NCI-H774 (cell line): ENCODE measurements around the gene METTL25.
"Not testable (repeated sequence)": the region's sequence is repeated elsewhere in the genome, so short reads cannot be mapped to it uniquely, and the experiment has no call there.

Source experiments
- DNase-seq: peaks from one replicate; lab custom pipeline; 2025; lab: John Stamatoyannopoulos, UW

The METTL25 gene, protein sequence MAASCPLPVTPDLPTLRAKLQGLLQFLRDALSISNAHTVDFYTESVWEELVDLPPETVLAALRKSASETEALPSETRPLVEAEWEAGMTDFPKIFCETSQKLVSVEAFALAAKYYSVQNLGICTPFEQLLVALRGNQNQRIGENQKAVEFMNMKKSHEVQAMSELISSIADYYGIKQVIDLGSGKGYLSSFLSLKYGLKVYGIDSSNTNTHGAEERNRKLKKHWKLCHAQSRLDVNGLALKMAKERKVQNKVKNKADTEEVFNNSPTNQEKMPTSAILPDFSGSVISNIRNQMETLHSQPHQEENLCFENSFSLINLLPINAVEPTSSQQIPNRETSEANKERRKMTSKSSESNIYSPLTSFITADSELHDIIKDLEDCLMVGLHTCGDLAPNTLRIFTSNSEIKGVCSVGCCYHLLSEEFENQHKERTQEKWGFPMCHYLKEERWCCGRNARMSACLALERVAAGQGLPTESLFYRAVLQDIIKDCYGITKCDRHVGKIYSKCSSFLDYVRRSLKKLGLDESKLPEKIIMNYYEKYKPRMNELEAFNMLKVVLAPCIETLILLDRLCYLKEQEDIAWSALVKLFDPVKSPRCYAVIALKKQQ

DNA sequence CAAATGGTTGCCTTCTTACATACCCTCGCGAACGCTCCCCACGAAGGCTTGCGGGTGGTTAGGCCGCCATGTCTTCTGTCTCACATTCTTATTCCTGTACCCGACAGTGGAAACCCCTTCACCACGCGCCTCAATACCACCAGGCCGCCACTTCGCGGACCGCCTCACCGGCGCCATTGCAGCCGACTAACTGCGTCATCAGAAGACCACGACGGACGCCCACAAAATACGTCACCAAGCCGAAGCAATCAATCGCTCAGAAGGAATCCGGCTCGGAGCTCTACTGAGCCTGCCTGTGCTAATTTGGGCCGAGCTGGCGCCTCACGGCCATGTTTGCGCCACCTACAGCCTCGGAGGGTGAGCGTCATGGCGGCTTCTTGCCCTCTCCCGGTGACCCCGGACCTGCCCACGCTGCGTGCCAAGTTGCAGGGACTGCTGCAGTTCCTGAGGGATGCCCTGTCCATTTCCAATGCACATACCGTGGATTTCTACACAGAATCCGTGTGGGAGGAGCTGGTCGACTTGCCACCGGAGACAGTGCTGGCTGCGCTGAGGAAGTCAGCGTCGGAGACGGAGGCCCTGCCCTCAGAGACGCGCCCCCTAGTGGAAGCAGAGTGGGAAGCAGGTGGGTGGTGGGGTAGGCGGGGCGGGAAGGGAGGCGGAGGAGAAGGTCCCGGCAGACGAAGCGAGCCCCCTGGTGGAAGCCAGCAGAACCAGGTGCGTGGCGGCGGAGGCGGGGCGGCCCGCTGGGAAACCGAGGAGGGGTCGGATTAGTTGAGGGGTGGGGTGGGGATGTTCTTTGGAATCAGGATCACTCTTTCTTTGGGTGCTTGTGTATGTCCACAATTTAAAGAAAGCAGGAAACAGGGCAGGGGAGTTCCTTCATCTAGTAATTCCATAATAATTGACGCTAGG is at the start of gene METTL25, which contains the start of gene CCDC59:
METTL25 (plus strand) TSS at position 330 of the 915 bp plus-strand sequence; CDS start at position 367, 37 bp downstream.
CCDC59 (minus strand) TSS at position 188 of the 915 bp plus-strand sequence; CDS start at position 177, 11 bp downstream.
- peak; percentile 99 for DNase-seq

DNA sequence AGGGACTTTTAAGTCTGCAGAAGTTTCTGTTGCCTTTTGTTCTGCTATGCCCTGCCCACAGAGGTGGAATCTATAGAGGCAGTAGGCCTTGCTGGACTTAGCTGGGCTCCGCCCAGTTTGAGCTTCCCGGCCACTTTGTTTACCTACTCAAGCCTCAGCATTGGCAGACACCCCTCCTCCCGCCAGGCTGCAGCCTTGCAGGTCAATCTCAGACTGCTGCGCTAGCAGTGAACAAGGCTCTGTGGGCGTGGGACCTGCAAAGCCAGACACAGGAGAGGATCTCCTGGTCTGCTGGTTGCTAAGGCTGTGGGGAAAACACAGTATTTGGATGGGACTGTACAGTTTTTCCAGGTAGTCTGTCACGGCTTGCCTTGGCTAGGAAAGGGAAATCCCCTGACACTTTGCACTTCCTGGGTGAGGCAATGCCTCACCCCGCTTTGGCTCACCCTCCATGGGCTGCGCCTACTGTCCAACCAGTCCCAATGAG is 43.9 kb upstream of the METTL25 start:
- peak; percentile 63 for DNase-seq

DNA sequence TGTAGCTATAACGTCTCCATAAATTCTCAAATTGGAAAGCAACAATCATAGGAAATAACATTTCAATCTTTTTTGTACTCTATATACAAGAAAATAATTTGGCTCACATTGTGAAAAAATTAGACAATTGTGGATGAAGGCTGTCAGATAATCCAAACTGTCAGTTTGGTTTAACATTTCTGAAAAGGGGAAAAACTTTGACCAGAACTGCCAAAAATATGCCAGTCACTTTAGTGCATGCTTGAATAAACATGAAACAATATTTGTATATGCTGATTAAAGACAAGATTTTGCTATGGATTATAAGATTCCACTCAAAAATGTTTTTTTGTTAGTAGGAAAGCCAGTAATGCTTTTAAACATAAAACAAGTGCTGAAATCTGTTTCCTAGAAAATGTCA is 39.1 kb upstream of the METTL25 start:
- no peak for DNase-seq

DNA sequence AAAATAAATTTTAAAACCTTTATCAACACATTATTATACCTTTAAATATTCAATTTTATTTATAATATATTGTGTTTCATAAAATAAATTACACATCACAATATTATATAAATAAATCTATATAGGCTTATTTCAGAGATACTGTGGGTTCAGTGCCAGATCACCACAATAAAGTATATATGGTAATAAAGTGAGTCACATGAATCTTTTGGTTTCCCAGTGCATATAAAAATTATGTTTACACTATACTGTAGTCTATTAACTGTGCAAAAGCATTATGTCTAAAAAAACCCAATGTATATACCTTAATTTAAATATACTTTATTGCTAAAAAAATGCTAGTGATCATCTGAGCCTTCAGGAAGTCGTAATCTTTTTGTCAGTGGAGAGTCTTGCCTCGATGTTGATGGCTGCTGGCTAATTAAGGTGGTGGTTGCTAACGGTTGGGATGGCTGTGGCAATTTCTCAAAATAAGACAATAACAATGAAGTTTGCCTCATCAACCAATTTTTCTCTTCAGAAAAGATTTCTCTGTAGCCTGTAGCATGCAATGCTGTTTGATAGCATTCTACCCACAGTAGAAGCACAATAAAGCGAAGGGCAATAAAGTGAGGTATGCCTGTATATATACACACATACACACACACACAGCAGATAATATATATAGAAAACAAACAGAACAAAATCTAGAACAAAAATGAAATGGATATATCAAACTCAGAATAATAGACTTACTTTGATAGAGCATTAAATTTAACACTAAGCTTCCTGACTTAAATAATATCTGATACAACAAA is 32.6 kb upstream of the METTL25 start:
- no peak for DNase-seq

DNA sequence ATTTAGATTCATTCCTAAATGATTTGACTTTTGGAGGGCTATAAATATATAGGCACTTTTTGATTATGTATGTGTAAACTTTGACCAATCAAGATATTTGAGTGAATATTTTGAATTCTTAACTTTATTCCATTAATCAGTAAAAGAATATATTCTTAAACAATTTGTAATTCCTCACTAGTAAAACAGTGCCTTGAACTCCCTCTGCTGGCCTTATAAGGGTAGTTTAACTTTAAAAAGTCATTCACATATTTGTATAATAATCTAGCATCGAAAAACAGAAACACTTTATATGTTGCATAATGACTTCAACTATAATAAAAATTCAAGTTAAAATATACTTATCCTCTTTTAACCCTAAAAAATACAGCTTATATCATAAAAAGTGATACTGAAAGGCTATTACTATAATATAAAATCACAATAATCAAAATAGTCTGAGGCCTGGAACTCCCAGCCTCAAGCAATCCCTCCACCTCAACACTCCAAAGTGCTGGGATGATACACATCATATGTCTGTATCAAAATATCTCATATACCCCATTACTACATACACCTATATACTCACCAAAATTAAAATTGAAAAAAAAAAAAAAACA is 31.3 kb upstream of the METTL25 start:
- DNase-seq: peak; percentile 41

DNA sequence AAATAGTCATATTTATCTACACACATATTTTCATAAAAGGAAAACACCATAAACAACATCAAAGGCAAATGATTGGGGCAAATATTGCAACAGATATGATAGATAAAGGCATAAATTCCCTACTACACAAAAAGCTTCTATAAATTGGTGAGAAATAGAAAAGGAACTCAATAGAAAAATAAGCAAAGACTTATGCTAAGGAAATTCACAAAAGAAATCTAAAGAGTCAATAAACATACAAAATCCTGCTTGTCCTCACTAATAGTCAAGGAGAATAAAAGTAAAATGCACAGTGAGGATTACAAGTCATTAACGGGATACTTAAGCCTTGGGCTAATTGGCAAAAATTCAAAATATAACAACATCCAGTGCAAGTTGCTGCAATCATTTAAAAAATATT is 30.5 kb upstream of the METTL25 start:
- no peak for DNase-seq

DNA sequence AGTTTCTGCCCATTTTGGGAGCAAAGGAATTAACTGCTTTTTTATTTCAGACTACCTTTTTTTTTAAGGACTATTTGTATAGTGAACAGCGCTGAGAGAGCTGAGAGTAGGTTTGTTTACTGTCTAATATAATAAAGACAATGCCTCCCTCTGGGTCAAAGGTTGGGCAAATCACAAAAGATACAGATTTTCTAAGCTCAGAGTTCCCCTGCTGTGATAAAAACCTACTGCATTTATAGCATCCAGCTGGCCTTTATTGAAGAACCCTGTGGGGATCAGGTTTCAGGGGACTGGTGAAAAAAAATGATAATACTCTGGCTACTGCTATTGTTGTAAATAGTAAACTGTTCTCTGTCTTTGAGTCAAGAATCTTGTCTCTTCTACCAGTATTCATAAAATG is 28.8 kb upstream of the METTL25 start:
- DNase-seq: peak; percentile 86

DNA sequence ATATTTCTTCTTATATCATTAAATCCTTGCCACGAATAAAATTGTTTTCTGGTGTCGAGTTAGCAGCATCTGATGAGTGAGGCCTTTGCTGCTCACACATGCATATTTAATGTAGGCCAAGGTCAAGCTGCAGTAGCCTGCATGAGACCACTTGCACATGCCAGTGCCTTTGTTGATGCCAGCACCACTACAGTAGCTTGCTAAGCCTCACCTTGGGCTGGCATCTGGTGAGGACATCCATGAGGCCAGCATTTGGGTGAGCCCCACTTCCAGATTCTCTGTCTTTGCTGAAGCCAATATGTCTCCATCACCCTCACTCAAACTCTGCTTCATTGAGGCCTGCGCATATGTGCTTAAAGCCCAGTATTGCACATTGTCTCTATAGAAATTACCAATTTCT is 8.2 kb upstream of the METTL25 start:
- no peak for DNase-seq

DNA sequence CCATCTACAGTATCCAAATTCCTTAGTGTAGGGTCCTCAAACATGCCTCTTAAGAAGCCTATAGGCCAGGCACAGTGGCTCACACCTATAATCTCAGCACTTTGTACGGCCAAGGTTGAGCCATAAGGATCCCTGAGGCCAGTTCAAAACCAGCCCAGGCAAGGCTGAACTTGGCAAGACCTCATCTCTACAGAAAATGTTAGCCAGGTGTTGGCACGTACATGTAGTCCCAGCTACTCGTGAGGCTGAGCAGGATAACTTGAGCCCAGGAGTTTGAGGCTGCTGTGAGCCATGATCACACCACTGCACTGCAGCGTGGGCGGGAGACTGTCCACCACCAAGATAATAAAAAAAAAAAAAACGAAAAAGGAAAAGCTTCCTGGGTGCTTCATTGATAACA is 6.9 kb upstream of the METTL25 start:
- DNase-seq: no peak

DNA sequence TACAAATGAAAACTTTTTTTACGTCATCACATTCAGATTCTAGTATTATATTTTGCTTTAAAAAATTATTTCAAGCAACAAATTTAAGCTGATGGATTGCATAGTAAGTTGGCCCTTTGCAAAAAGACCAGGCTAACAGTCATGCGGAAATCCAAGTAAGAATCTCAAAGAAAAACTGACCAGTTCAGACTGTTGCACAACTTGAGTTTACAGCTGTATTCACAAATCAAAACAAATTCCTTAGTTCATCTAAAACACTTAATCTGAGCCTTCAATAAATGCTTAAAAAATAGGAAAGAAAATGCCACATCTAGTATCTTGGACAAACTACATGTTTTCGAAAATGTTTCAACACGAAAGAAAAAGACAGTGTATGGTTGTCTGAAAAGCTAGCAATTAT is 989 bp upstream of the METTL25 start:
- no peak for DNase-seq

DNA sequence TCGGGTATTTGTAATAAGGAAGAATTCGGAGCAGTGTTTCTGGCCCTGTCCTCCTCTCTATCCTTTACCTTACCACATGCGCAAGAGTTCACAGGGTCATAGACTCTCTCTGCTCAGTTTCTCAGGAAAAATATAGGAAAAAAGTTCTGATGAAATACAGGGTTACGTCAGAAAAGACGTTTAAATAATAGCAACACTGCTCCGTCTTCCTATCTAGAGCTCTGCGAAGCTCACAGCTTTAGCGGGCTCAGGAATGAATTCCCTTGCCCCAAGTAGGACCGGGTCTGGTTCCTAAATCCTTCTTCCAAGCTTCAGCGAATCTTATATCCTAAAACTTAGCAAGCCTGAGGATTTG is 507 bp upstream of the METTL25 start:
- DNase-seq: no peak

DNA sequence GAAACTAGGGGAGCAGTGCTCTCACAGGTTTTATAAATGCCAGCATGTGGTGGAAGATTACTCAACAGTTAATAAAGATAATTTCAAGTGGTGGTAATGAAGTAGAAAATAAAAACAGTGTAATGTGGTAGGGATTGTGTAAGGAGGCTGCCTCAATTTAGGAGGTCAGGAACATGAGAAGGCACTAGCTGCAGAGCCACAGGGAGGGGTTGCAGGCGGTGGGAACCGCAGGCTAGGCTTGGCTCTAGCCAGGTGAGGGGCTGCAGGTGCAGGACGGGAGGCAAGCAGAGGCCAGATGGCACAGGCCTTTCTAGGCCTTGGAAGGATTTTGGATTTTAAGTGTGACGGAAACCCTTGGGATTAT is 768 bp downstream of the METTL25 start:
- DNase-seq: peak; percentile 61

DNA sequence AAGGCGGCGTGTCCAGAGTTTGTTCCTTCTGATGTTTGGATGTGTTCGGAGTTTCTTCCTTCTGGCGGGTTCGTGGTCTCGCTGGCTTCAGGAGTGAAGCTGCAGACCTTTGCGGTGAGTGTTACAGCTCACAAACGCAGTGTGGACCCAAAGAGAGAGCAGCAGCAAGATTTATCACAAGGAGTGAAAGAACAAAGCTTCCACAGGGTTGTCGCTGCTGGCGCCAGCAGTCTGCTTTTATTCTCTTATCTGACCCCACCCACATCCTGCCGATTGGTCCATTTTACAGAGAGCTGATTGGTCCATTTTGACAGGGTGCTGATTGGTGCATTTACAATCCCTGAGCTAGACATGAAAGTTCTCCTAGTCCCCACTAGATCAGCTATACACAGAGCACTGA is 2.5 kb downstream of the METTL25 start:
- not testable (repeated sequence) for DNase-seq

DNA sequence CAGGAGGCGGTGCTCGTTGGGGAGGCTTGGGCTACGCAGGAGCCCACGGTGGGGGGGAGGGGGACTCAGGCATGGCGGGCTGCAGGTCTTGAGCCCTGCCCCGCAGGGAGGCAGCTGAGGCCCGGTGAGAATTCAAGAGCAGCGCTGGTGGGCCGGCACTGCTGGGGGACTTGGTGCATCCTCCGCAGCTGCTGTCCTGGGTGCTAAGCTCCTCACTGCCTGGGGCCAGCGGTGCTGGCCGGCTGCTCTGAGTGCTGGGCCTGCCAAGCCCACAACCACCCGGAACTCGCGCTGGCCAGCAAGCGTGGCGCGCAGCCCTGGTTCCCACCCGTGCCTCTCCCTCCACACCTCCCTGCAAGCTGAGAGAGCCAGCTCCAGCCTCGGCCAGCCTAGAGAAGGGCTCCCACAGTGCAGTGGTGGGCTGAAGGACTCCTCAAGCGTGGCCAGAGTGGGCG is 3.2 kb downstream of the METTL25 start:
- DNase-seq: no peak

DNA sequence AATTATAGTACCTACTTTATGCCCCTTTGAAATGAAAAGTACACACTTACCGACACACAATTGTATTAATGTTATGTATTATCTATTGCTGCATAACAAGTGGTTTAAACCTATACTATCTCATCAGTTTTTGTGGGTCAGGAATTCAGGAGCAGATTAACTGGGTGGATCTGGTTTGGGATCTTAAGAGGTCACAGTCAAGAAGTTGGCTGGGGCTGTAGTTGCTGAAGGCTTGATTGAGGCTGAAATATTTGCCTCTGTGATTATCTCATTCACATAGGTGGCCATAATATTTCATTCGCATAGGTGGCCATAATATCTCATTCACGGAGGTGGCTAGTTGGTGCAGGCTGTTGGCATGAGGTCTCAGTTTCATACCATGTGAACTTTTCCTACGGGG is 5.7 kb downstream of the METTL25 start:
- no peak for DNase-seq

DNA sequence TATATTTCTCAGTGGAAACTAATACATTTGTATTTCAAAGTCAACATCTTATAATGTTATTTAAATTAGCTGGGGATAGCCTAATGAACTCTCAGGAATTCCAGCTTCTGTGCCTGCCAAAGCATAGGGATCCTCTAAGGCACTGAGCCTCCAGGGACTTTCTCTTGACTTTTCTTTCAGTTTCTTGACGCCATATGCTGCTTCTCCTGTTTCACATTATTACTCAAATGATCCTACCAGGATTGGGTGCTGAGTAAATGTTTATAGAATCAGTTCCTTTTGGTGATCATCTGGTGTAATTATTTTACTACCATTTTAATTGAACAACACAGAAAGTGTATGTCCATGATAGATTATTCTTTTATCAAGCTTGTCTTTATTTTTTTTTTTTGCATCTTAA is 7.9 kb downstream of the METTL25 start:
- DNase-seq: no peak

DNA sequence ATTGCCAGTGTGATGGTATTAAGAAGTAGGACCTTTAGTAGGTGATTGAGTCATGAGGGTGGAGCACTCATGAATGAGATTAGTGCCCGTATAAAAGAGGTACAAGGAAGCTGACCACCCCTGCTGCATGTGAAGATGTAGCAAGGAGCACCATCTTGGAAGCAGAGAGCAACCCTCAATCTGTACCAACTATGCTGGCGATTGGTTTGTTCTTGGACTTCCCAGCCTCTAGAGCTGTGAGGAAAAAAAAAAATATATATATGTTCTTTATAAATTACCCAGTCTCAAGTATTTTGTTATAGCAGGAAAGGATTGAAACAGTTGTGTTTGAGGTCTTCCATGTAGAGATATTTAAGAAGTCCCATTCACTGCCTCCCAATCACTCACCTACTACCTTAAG is 16.9 kb downstream of the METTL25 start:
- DNase-seq: no peak

DNA sequence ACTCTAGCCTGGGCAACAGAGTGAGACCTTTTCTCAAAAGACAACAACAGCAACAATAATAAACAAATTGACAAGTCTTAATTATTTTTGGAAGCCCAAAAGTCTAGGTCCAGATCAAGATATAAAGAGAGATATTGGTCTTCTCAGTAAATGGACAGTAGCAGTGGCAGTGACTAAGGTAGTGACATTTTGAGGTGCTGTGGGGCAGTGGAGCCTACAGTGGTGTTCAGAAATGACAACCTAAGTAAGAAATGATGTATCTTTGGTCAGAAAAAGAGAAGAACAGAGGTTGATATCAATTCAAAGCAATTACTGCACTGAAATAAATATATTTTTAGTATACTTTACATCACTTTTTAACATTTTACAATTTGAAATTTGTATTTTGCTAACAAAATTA is 20.7 kb downstream of the METTL25 start:
- DNase-seq: no peak

DNA sequence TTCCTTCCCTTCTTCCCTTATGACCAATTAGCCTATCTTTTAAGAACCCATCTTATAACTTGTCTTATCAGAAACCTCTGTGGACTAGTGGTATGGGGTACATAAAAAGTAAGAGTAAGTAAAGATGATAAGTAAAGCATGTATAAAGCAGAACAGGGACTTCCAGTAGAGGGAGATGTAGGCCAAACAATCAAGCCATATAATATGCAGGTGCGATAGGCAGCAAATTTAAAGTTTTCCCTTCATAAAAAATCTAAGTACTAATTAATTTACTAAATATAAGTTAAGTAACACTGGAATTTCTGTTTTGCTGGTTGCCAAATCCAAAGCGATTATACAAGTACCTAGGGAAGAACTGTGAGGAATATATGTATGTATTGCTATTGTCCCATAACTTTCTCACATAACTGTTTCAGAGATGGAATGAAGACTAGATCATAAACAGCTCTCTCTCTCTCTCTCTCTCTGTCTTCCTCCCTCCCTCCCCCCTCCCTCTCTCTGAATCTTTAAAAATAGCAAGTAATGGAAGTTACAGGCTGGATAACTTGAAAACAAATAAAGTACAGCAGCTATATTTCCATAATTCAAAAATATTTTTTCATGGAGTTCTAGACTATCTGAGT is 25.7 kb downstream of the METTL25 start:
- no peak for DNase-seq

DNA sequence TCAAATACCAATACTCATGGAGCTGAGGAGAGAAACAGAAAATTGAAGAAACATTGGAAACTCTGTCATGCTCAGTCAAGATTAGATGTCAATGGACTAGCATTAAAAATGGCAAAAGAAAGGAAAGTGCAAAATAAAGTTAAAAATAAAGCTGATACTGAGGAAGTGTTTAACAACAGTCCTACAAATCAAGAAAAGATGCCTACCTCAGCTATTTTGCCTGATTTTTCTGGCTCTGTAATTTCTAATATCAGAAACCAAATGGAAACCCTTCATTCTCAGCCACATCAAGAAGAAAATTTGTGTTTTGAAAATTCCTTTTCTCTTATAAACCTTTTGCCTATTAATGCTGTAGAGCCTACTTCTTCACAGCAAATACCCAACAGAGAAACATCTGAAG is 40.5 kb downstream of the METTL25 start:
- DNase-seq: no peak

DNA sequence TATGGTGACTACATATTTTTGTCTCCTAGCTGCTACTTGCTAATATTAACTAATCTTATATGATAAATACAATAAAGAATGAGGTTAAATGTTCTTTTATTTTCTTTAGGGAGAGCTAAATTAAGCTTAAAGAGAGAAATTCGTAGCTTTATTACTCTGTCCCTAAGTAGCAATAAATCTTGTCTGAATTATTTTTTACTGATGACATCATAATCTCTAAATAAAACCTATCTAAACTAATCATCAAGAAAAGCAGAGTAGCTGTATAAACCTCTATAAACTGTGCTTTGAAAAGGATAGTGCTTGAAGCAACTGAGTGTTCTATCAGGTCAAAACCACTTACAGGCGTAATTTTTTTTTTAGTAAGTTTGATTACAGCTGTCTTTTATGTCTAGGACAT is 42.5 kb downstream of the METTL25 start:
- DNase-seq: no peak
